Muscle layer of duodenum (tissue), 2 donors: ENCODE measurements around the gene C3orf20.

Experiments
- H3K27ac ChIP-seq: one replicate; pipeline ENCODE4 v1.7.0; 2013; ENCODE audit warnings: mild to moderate bottlenecking, low read length
- H3K27me3 ChIP-seq: one replicate; pipeline ENCODE4 v1.7.0; 2013; ENCODE audit warnings: low read depth, mild to moderate bottlenecking, control low read depth, low read length
- H3K36me3 ChIP-seq, 2 donors: one replicate each; pipeline ENCODE4 v1.7.0; 2013; ENCODE audit warnings: low read length in 2 of 2, control low read depth in 1 of 2, mild to moderate bottlenecking in 1 of 2; ENCODE audit not compliant: insufficient read depth in 2 of 2, control insufficient read depth in 1 of 2
- H3K4me1 ChIP-seq, 2 donors: one replicate each; pipeline ENCODE4 v1.7.0; 2013; ENCODE audit warnings: low read length in 2 of 2, mild to moderate bottlenecking in 2 of 2, control low read depth in 1 of 2, moderate library complexity in 1 of 2; ENCODE audit not compliant: insufficient read depth in 2 of 2, control insufficient read depth in 1 of 2
- H3K4me3 ChIP-seq, 2 donors: one replicate each; pipeline ENCODE4 v1.7.0; 2013; ENCODE audit warnings: low read length in 2 of 2, low read depth in 1 of 2, mild to moderate bottlenecking in 1 of 2
- H3K9me3 ChIP-seq, 2 donors: one replicate each; pipeline ENCODE4 v1.7.0; 2013; ENCODE audit warnings: low read length in 2 of 2, control low read depth in 1 of 2, mild to moderate bottlenecking in 1 of 2; ENCODE audit not compliant: control insufficient read depth in 1 of 2
- donor health status: healthy.

Gene C3orf20

DNA sequence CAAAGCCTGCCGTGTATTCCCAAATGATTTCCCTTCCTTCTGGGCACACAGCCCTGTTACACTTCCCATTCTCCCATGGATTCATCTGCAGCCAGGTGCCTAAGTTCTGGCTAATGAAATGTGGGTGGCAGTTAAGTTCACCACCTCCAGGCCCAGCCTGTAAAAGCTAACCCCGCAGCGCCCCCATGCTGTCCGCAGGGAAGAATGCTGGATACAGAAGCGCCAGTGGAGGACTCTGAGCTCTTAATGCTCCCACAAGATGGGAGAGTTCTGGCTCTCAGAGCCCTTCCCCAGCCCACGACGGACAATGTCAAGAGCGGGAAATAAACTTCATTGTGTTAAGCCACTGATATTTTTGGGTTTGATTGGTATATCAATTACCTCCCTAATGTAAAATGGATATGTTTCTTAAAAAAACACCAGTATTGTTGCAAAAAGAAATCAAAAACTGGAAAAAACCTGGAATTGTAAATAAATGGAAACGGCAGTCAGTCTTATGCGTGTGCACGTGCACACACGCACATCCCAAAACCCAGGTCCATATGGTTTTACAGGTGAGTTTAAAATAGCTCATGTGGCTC, 106.1 kb downstream of the C3orf20 start:
- Histone ChIP-seq H3K9me3 (no peaks in the 10 kb centered on the region), H3K27me3 (no peaks in the 10 kb centered on the region), H3K4me3 (no peak overlapping the region), H3K4me1 (no peaks in the 10 kb centered on the region), H3K27ac (no peak overlapping the region), H3K36me3 (no peaks in the 10 kb centered on the region)

DNA sequence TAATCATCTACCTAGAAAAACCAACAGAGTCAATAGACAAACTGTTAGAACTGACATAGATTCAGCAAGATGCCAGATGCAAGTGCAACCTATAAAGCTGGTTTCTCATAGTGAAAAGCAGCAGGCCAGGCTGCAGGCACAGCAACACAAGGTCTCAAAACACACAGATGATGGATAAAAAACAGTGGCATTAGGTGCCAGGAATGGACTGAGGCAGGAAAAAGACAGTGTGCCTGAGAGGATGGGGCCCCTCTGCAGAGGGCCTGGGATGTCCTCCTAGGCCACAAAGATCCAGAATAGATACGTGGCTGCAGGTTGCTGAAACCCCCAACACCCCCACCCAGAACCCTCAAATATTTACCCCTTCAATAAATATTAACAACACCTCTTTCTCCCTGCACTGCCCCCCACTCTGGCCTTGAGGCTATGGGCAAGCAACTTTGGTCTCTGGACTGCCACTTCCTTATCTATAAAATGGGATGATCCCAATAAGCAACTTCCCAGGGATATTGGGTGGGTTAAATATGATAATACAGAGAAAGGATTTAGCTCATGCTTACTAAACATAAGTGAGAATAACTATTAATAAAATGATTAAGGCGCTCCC, 108.6 kb downstream of the C3orf20 start:
- no peaks in the 10 kb centered on the region for H3K4me1 ChIP-seq
- H3K9me3 ChIP-seq, result no peaks in the 10 kb centered on the region
- no peak overlapping the region for H3K4me3 ChIP-seq
- no peaks in the 10 kb centered on the region for H3K36me3 ChIP-seq
- H3K27me3 ChIP-seq, result no peaks in the 10 kb centered on the region
- H3K27ac ChIP-seq, result no peak overlapping the region

DNA sequence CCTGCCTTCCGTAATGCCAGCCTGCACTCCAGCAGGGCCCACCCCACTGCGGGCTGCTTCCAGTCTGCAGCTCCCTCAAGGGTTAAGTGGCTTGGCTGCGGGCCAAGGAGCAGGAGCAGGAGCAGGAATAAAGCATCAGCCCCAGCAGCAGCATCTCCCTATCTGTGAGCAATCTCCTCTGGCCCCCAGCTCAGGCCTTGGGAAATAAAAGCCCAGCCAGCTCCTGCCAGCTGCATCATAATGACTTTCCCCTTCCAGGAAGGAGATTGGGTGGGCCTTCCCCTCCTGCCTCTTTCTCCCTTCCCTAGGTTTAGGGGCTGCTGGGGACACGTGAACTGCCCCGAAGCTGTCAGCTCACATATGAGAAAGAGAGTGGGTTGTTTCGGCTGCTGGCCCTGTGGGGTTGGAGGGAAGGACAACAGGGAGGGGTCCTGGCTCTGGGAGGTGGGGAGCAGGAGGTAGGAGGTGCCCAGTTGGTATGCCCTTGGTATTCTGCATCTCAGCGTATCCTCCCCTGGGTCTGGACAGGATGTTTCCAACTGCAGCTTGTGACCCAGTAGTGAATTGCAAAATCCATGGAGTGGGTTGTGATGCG, 109.2 kb downstream of the C3orf20 start:
- no peaks in the 10 kb centered on the region for H3K4me1 ChIP-seq
- no peaks in the 10 kb centered on the region for H3K36me3 ChIP-seq
- H3K27me3 ChIP-seq, result no peaks in the 10 kb centered on the region
- no peaks in the 10 kb centered on the region for H3K9me3 ChIP-seq
- no peak overlapping the region for H3K4me3 ChIP-seq
- no peak overlapping the region for H3K27ac ChIP-seq

DNA sequence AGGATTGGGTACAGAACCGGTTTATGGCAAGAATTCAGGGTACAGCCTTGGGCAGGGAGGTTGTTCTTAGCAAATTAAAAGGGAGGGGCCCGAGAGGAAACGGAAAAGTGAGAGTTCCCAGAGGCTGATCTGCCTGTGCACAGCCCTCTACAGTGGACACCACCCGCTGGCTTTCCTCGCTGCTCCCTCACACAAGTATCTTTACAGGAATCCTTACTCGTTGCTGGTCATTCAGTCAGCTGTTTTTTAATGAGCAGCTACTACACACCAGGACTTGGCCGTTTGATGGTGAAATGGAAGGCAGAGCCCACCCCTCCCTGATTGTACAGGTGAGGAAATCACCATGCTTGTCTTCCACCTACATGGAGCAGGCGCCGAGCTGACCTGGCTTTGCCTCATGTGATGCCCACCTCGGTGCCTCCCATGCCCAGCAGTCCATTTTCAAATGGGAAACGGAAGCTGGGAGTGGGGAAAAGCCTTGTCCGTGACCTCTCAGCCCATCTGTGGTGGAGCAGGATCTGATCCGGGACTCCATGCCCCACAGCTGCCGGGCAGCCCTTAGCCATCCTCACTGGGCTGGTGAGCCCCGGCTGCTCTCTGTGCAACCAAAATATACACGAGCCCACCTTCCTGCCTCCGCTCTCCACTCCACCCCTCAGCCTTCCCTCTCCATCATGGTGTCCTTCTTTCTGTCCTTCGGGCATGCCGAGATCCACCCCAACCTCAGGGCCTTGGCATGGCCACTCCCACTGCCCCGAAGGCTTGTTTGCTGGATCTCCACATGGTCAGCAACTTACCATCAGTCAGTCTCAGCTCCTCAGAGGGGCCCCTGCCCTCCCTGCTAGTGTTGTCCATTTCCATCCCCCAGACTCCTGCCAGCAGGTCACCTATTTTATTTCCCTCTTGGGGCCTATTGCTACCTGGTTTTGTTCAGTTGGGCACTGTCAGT, 110.5 kb downstream of the C3orf20 start:
- Histone ChIP-seq H3K27ac (no peak overlapping the region), H3K9me3 (no peaks in the 10 kb centered on the region), H3K4me3 (no peak overlapping the region), H3K27me3 (no peaks in the 10 kb centered on the region), H3K36me3 (no peaks in the 10 kb centered on the region), H3K4me1 (no peaks in the 10 kb centered on the region)

DNA sequence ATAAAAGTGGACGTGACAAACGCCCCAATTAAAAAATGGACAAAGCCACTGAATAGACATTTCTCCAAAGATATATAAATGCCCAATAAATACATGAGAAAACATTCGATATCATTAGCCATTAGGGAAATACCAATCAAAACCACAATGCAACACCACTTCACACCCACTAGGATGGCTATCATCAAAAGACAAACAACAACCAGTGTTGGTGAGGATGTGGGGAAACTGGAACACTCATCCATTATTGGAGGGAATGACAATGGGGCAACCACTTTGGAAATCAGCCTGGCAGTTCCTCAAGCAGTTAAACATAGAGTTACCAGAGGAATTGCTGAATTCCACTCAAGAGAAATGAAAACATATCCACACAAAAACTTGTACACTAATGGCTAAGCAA, 111.4 kb downstream of the C3orf20 start:
- Histone ChIP-seq H3K4me1 (no peaks in the 10 kb centered on the region), H3K4me3 (no peak overlapping the region), H3K9me3 (no peaks in the 10 kb centered on the region), H3K27ac (no peak overlapping the region), H3K36me3 (no peaks in the 10 kb centered on the region), H3K27me3 (no peaks in the 10 kb centered on the region)

DNA sequence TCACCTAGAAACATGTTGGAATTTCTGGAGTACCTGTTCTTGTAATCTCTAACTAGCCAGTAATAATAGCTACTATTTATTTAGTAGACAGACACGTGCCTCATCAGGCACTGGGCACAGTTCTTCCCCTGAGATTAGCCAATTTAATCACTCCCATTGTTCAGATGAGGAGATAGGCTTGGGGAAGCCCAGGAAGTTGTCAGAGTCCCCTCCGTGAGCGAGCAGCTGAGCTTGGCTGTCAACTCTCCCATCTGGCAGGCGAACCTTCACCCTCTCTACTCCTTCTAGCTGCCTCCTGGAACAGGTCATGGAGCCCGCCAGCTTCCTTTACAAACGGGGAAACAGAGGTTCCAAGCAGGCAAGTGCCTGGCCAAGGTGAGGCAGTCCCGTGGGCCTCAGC, 112.7 kb downstream of the C3orf20 start:
- Histone ChIP-seq H3K27me3 (no peaks in the 10 kb centered on the region), H3K27ac (no peak overlapping the region)

DNA sequence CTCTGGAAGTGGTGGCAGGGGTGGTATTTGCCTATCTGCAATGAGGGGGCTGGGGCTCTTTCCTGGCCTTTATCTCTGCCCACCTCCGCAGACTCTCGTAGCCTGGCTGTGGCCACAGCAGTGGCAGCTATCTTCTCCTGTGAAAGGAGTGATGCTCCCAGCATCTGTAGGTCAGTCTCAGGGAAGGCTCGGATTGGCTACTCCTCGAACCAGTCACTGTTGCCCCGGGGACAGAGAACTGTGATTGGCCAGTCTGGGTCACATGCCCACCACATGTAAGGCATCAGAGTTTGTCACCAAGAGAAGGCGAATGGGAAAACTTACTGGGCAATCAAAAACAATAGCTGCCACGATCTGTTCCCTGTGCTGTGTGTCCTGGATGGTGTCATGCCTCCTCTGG, 113.7 kb downstream of the C3orf20 start:
- H3K27ac ChIP-seq, result no peak overlapping the region
- no peaks in the 10 kb centered on the region for H3K36me3 ChIP-seq
- no peaks in the 10 kb centered on the region for H3K9me3 ChIP-seq
- no peaks in the 10 kb centered on the region for H3K27me3 ChIP-seq
- no peak overlapping the region for H3K4me3 ChIP-seq
- peaks cover 0 to 8% of the 10 kb centered on the region in 2 donors for H3K4me1 ChIP-seq

More for the DNA sequence above, 112.7 kb downstream of the C3orf20 start:
- H3K4me3 ChIP-seq, result no peak overlapping the region
- H3K4me1 ChIP-seq, result peaks cover 0 to 4% of the 10 kb centered on the region in 2 donors
- no peaks in the 10 kb centered on the region for H3K36me3 ChIP-seq
- H3K9me3 ChIP-seq, result no peaks in the 10 kb centered on the region

DNA sequence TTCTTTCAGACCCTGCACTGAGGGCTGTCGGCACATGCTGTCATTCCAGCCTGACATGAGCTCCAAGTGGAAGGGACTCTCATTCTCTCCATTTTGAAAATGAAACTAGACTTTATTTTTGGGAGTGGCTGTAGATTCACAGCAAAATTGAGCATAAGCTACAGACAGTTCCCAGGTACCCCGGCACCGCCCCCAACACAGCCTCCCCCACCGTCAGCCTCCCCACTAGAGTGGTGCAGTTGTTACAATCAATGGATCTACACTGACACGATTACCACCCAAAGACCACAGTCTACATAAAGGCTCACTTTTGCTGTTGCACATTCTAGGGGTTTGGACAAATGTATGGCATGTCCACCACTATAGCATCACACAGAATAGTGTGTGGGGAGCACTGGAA, 114.3 kb downstream of the C3orf20 start:
- peaks cover 0 to 12% of the 10 kb centered on the region in 2 donors for H3K4me1 ChIP-seq
- no peaks in the 10 kb centered on the region for H3K9me3 ChIP-seq
- H3K27me3 ChIP-seq, result no peaks in the 10 kb centered on the region

DNA sequence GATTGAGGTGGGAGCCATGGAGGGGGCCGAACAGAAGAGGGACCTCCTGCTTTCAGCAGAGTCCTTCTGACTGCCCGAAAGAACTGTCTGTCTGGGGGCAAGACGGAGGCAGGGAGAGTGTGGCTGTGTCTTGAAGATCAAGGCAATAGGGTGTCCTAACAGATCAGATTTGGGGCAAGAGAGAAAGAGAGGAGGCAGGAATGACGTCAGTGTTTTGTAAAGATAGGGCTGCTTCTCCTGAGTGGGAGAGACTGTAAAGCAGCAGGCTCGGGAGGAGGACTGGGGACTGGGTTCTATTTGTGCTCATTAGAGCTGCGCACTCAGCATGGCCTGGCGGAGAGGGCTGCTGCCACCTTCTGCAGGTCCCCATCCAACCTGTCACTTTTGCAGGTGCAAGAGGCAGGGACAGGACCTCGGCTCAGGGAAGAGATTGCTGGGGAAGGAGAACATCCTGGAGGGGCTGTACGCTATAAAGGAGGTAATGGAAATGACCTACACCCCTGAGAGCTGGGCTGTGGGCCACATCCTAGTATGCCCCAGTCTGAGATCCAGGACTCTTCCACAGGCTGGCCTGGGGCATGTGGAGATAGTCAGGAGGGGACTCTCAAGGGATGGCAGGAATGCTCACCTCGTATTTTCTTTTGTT, 114.8 kb downstream of the C3orf20 start:
- Histone ChIP-seq H3K4me3 (no peak overlapping the region), H3K36me3 (no peaks in the 10 kb centered on the region), H3K4me1 (peaks cover 0 to 13% of the 10 kb centered on the region in 2 donors), H3K27me3 (no peaks in the 10 kb centered on the region), H3K9me3 (no peaks in the 10 kb centered on the region), H3K27ac (no peak overlapping the region)

More for the DNA sequence above, 114.3 kb downstream of the C3orf20 start:
- Histone ChIP-seq H3K4me3 (no peak overlapping the region), H3K27ac (no peak overlapping the region), H3K36me3 (no peaks in the 10 kb centered on the region)

DNA sequence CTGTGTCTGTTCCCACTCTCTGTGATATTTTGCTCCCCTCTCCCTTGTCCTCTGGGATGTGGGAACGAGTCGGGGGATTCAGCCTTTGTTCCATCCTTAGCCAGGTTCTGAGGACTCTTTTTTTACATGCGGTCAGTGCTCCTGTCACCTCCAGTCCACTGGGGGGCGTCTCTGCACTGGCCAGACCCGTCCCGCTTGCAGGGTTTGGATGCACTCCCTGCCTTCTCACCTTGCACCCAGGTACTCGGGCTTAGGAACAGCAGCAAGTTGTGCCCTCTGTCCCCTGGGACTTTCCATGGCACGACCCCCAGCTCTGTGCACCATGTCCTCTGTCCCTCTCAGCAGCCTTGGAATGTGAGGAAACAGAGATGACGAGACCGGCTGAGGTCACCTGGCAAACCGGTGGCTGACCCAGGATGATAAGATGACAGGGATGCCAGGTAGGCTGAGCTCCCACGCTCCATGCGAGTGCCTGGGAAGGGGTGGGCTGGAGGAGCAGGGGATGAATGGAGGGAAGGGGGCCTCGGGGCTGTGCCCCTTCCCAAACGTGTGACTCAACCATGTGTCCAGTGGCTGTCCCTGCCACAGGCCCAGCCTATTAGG, 116.5 kb downstream of the C3orf20 start:
- no peaks in the 10 kb centered on the region for H3K9me3 ChIP-seq
- H3K4me3 ChIP-seq, result no peak overlapping the region
- H3K27ac ChIP-seq, result no peak overlapping the region
- peaks cover 0 to 14% of the 10 kb centered on the region in 2 donors for H3K4me1 ChIP-seq
- no peaks in the 10 kb centered on the region for H3K36me3 ChIP-seq
- H3K27me3 ChIP-seq, result no peaks in the 10 kb centered on the region
